K562 (cell line): ENCODE data around the gene TOR1AIP1. TPM values are rescaled to one million over a fixed set of nuclear protein-coding genes. Genes with fewer than 3 reads are reported as not detected.
A peak's percentile ranks its signal among the peaks of the same experiment; 100 is the strongest.

Source experiments
- ASH1L ChIP-seq: fragments of 450-650 bp; IDR thresholded peaks from 2 replicates; pipeline ENCODE4 v1.6.1; 2018; ENCODE audit warnings: borderline replicate concordance, mild to moderate bottlenecking, low read depth; ENCODE audit not compliant: partially characterized antibody
- ATF3 ChIP-seq, 2 experiments: fragments of 450-650 bp in 1 of 2; sonication (generic) in 1 of 2; formaldehyde crosslinking in 1 of 2; IDR thresholded peaks in 1 of 2; conservative IDR thresholded peaks in 1 of 2; 2 replicates each; pipeline versions ENCODE4 v1.6.1 to v1.8.1; 2016 to 2023; ENCODE audit warnings: mild to moderate bottlenecking in 2 of 2, moderate library complexity in 2 of 2, inconsistent platforms in 1 of 2, missing genetic modification reagents in 1 of 2
- ATF6 ChIP-seq: sonication (generic); formaldehyde crosslinking; IDR thresholded peaks from 2 replicates; pipeline ENCODE4 v1.4.0; 2020; ENCODE audit warnings: mild to moderate bottlenecking, missing genetic modification reagents
- CBX3 ChIP-seq, 2 experiments: IDR thresholded peaks; 1 replicate in 1 of 2; 2 replicates in 1 of 2; pipeline ENCODE4 v1.6.1; 2012; ENCODE audit warnings: inconsistent platforms in 2 of 2, low read length in 2 of 2, borderline replicate concordance in 1 of 2, control low read depth in 1 of 2
- DDX20 ChIP-seq: fragments of 450-650 bp; IDR thresholded peaks from 2 replicates; pipeline ENCODE4 v1.6.1; 2016; ENCODE audit warnings: missing genetic modification characterization, low read depth, mild to moderate bottlenecking, missing compliant biosample characterization, moderate library complexity
- DPF2 ChIP-seq: fragments of 450-650 bp; IDR thresholded peaks from 2 replicates; pipeline ENCODE4 v1.6.1; 2016
- ELF1 ChIP-seq: fragments of 200-800 bp; sonication (Bioruptor generic); IDR thresholded peaks from 2 replicates; pipeline ENCODE4 v1.6.1; 2016; ENCODE audit warnings: missing genetic modification characterization, missing compliant biosample characterization
- JUN ChIP-seq, 2 experiments: sonication (generic) in 1 of 2; formaldehyde crosslinking in 1 of 2; IDR thresholded peaks; 2 replicates each; pipeline versions ENCODE4 v1.6.1 to v1.8.0; 2012 to 2022; ENCODE audit warnings: borderline replicate concordance in 2 of 2, mild to moderate bottlenecking in 2 of 2, improper control_type of control experiment in 1 of 2, low read depth in 1 of 2, low read length in 1 of 2, missing genetic modification reagents in 1 of 2
- RB1 ChIP-seq: fragments of 450-650 bp; IDR thresholded peaks from 2 replicates; pipeline ENCODE4 v1.6.1; 2017; ENCODE audit warnings: low read depth, mild to moderate bottlenecking
- RHOXF2B ChIP-seq: fragments of 250-450 bp; sonication (Bioruptor Pico); conservative IDR thresholded peaks from 2 replicates; pipeline ENCODE4 v1.5.1; 2021
- SIN3A ChIP-seq, 2 experiments: fragments of 150-350 bp in 1 of 2; IDR thresholded peaks; 2 replicates each; pipeline ENCODE4 v1.6.1; 2011 to 2016; ENCODE audit warnings: borderline replicate concordance in 2 of 2, low read depth in 2 of 2, low read length in 2 of 2, mild to moderate bottlenecking in 2 of 2, moderate library complexity in 2 of 2; ENCODE audit not compliant: control insufficient read depth in 1 of 2
- SNIP1 ChIP-seq: fragments of 450-650 bp; IDR thresholded peaks from 2 replicates; pipeline ENCODE4 v1.7.1; 2017; ENCODE audit warnings: low read depth, mild to moderate bottlenecking
- ZBTB12 ChIP-seq: fragments of 250-450 bp; sonication (Bioruptor Pico); IDR thresholded peaks from 2 replicates; pipeline ENCODE4 v1.4.0; 2020
- ZBTB2 ChIP-seq: fragments of 450-650 bp; IDR thresholded peaks from 2 replicates; pipeline ENCODE4 v1.6.1; 2016; ENCODE audit warnings: antibody characterized with exemption
- ZFP91 ChIP-seq: sonication (generic); formaldehyde crosslinking; IDR thresholded peaks from 2 replicates; pipeline ENCODE4 v1.8.0; 2022; ENCODE audit warnings: mild to moderate bottlenecking, missing genetic modification reagents
- ZNF134 ChIP-seq: fragments of 250-450 bp; sonication (Bioruptor Pico); conservative IDR thresholded peaks from 2 replicates; pipeline ENCODE4 v1.4.0; 2020
- ZNF232 ChIP-seq: sonication (generic); formaldehyde crosslinking; IDR thresholded peaks from 2 replicates; pipeline ENCODE4 v1.8.0; 2022; ENCODE audit warnings: mild to moderate bottlenecking, missing genetic modification reagents
- ZNF695 ChIP-seq: fragments of 450-650 bp; formaldehyde crosslinking; IDR thresholded peaks from 2 replicates; pipeline ENCODE4 v1.4.0; 2020; ENCODE audit warnings: mild to moderate bottlenecking, moderate library complexity
- ZNF764 ChIP-seq: fragments of 250-450 bp; sonication (Bioruptor Pico); IDR thresholded peaks from 2 replicates; pipeline ENCODE4 v1.4.0; 2020; ENCODE audit warnings: low read depth, mild to moderate bottlenecking, moderate library complexity
- polyA plus RNA-seq, 8 experiments: library from polyadenylated mRNA; depleted of rRNA in 4 of 8; stranded (reverse) in 5 of 8; unstranded in 3 of 8; fragments of >200 nt; fragmentation: Nextera tagmentation in 2 of 8; fragmentation: Illumina TruSeq in 1 of 8; extraction: Ambion mirVana in 2 of 8; extraction: Trizol in 1 of 8; gene quantifications; 2 replicates each; pipeline versions ENCODE4 v1.2.1 to v1.2.3, GENCODE V29; 2011 to 2014; ENCODE audit warnings: inconsistent platforms in 1 of 8, missing spikeins in 1 of 8
- total RNA-seq, 7 experiments: library from RNA; depleted of rRNA in 6 of 7; stranded (reverse); fragments of >200 nt in 6 of 7; fragmentation: Illumina TruSeq in 2 of 7; extraction: Trizol in 2 of 7; gene quantifications; 2 replicates each; pipeline versions ENCODE4 v1.2.1 to v1.2.3, GENCODE V29; 2011 to 2021; ENCODE audit warnings: low replicate concordance in 1 of 7

The TOR1AIP1 gene
- total and polyA plus RNA-seq, 9 of the 15 experiments (the other 6 are each of a cell fraction or from before 2014, with no cell fraction given) = 18.1 to 46.9 (median 35.5) TPM

- TF ChIP-seq ZNF232 (CRISPR knock-in tag) (peak; percentile 51; the same call in 1 of the 2 replicates), ZNF695 (CRISPR knock-in tag) (peak; percentile 29; the same call in 1 of the 2 replicates), DPF2 (peak; percentile 65), ATF6 (peak; percentile 62; the same call in 1 of the 2 replicates), ATF3 (IDR thresholded peaks at IDR 0.05) (peak; percentile 54), ATF3 (CRISPR knock-in tag; conservative IDR thresholded peaks at IDR 0.05) (no peak; the same call in 1 of the 2 replicates), ZNF764 (CRISPR knock-in tag) (no peak), ASH1L (peak; percentile 23), ZFP91 (CRISPR knock-in tag) (peak; percentile 64; the same call in 1 of the 2 replicates), DDX20 (tag) (0 out of 2 replicates have a peak, but pooled peaks have one; percentile 20), JUN (IDR thresholded peaks at IDR 0.05; ENCODE audit: borderline replicate concordance, low read depth, low read length) (no peak), JUN (CRISPR knock-in tag; IDR thresholded peaks at IDR 0.05; ENCODE audit: borderline replicate concordance) (no peak; the same call in 1 of the 2 replicates), RB1 (peak; percentile 47; the same call in 1 of the 2 replicates), RHOXF2B (no peak), ZBTB2 (0 out of 2 replicates have a peak, but pooled peaks have one; percentile 18), SIN3A (IDR thresholded peaks at IDR 0.05; ENCODE audit: borderline replicate concordance in 2 of 2, control insufficient read depth in 1 of 2, low read depth in 2 of 2, low read length in 2 of 2) (no peak), ELF1 (tag) (peak; percentile 42; the same call in 1 of the 2 replicates), ZNF134 (CRISPR knock-in tag) (0 out of 2 replicates have a peak, but pooled peaks have one; percentile 19), ZBTB12 (CRISPR knock-in tag) (peak; percentile 52; the same call in 1 of the 2 replicates), SNIP1 (0 out of 2 replicates have a peak, but pooled peaks have one; percentile 14), CBX3 (IDR thresholded peaks at IDR 0.05; ENCODE audit: borderline replicate concordance in 1 of 2, low read length in 2 of 2) (no peak)
Observed at GRCh38 chr1:179953974-179954492, 71.9 kb downstream of the TOR1AIP1 start (continued).
